Ramos (cell line): ENCODE measurements around the gene KRTAP10-2.
"Not testable (repeated sequence)": the region's sequence is repeated elsewhere in the genome, so short reads cannot be mapped to it uniquely, and the experiment has no call there.

Experiments
- in situ Hi-C: fragments of 300-500 bp; cut with MboI; formaldehyde crosslinking; loops from one replicate; pipeline ENCODE4 v1.14.3; 2022; ENCODE audit warnings: low sequenced_read_pairs; ENCODE audit not compliant: unreplicated experiment

The KRTAP10-2 gene

GRCh38 chr21:44568667-44569556 lies 17.6 kb upstream of the KRTAP10-2 start:
- in situ Hi-C loops = no loop called here

GRCh38 chr21:44568261-44568660 lies 17.0 kb upstream of the KRTAP10-2 start:
- in situ Hi-C loops = no loop called here

GRCh38 chr21:44567481-44568171 lies 16.3 kb upstream of the KRTAP10-2 start:
- in situ Hi-C loops = no loop called here

GRCh38 chr21:44566403-44566802 lies 15.1 kb upstream of the KRTAP10-2 start:
- in situ Hi-C loops = no loop called here

- in situ Hi-C loops = no loop called here
Observed at GRCh38 chr21:44564886-44565598, 13.7 kb upstream of the KRTAP10-2 start.

GRCh38 chr21:44564099-44564498 lies 12.8 kb upstream of the KRTAP10-2 start:
- in situ Hi-C loops = no loop called here

- in situ Hi-C loops = no loop called here
Observed at GRCh38 chr21:44558695-44559094, 7.4 kb upstream of the KRTAP10-2 start, which contains the start of gene KRTAP10-3. KRTAP10-3 (minus strand) TSS chr21:44558795; CDS start chr21:44558715, 80 bp downstream.

GRCh38 chr21:44558329-44558675 lies 7.0 kb upstream of the KRTAP10-2 start:
- in situ Hi-C loops = not testable (repeated sequence)

GRCh38 chr21:44557491-44558328 lies 6.4 kb upstream of the KRTAP10-2 start:
- in situ Hi-C loops = no loop called here

- in situ Hi-C loops = no loop called here
Observed at GRCh38 chr21:44556879-44557278, 5.6 kb upstream of the KRTAP10-2 start.

GRCh38 chr21:44555200-44555875 lies 4.0 kb upstream of the KRTAP10-2 start:
- in situ Hi-C loops = no loop called here

GRCh38 chr21:44552681-44553080 lies 1.4 kb upstream of the KRTAP10-2 start:
- in situ Hi-C loops = no loop called here

- in situ Hi-C loops = no loop called here
Observed at GRCh38 chr21:44552136-44552535, 831 bp upstream of the KRTAP10-2 start.

- in situ Hi-C loops = no loop called here
Observed at GRCh38 chr21:44550807-44551206, 498 bp downstream of the KRTAP10-2 start.

- in situ Hi-C loops = not testable (repeated sequence)
Observed at GRCh38 chr21:44550285-44550684, 1.0 kb downstream of the KRTAP10-2 start.

GRCh38 chr21:44549525-44550211 lies 1.6 kb downstream of the KRTAP10-2 start:
- in situ Hi-C loops = no loop called here

GRCh38 chr21:44548922-44549321 lies 2.4 kb downstream of the KRTAP10-2 start:
- in situ Hi-C loops = no loop called here

- in situ Hi-C loops = no loop called here
Observed at GRCh38 chr21:44548381-44548780, 2.9 kb downstream of the KRTAP10-2 start.
